Measurements from ENCODE around the gene KCNJ12.
"Not testable (repeated sequence)": the region's sequence is repeated elsewhere in the genome, so short reads cannot be mapped to it uniquely, and the experiment has no call there.

Gene KCNJ12

DNA sequence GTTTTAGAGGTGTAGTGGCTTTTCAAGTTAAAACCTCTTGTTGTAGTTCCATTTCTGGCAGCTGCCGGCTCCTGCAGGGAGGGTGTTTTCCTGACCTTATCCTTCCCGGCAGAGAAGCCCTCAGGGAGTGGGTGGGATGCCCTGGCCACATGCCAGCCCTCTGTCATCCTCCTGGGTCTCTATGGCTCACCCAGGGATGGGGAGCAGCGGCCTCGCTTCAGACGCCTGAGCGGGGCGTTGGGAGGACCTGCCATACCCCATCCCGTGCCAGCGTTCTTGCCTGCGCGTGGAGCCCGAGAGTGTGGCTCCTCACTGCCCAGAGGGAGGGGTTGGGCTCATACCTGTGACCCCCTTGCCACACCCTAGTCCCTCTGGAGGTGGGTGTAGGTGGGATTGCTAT is 11.9 kb downstream of the KCNJ12 start:
- no peak for DNase-seq

- DNase-seq: no peak
Measured at GRCh38 chr17:21388944-21389343, 12.8 kb downstream of the KCNJ12 start.

- no peak for DNase-seq
Measured at GRCh38 chr17:21389394-21389793, 13.2 kb downstream of the KCNJ12 start.

DNA sequence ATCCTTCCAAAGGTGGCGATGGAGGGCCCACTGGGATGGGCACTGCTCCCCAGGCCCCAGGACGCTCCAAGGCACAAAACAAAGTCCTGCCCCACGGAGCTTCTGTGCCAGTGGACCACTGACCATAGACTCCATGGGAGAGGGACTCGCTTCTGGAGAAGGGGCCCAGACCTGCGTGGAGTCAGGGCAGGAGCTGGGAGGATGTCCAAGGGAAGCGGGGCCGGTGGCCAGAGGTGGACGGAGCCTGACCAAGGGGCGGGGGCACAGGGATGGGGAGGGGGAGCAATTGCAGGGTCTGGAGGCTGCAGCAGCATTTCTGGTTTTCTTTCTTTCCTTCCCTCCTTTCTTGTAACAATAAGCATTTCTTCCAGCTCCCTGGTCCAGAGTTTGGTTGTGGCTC is 14.1 kb downstream of the KCNJ12 start:
- DNase-seq: no peak

- DNase-seq: no peak
Measured at GRCh38 chr17:21392266-21392665, 16.1 kb downstream of the KCNJ12 start.

GRCh38 chr17:21394265-21394664 is 18.1 kb downstream of the KCNJ12 start:
- DNase-seq: no peak

DNA sequence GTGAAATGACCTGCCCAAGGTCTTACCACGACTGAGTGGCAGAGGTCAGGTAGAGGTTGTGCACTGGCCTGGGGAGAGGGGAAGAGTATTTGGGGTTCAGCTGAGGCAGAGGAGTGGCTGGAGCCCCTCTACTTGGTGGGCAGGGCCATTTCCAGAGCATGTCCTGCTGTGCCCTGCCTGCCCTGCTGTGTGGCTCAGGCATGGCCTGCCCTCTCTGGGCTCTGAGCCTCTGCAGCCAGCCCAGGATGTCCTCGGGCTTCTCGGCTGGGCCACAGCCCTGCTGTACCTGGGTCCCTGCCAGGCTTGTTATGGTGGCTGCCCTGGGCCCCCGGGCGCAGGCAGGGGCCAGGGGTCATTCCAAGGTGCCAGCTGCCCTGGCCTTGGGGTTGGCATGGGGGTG is 19.6 kb downstream of the KCNJ12 start:
- no peak for DNase-seq

GRCh38 chr17:21396237-21396636 is 20.1 kb downstream of the KCNJ12 start:
- no peak for DNase-seq

GRCh38 chr17:21397341-21398190 is 21.4 kb downstream of the KCNJ12 start:
- no peak for DNase-seq

- no peak for DNase-seq
Measured at GRCh38 chr17:21399474-21400186, 23.5 kb downstream of the KCNJ12 start.

- DNase-seq: not testable (repeated sequence)
Measured at GRCh38 chr17:21400187-21400569, 24.0 kb downstream of the KCNJ12 start.

DNA sequence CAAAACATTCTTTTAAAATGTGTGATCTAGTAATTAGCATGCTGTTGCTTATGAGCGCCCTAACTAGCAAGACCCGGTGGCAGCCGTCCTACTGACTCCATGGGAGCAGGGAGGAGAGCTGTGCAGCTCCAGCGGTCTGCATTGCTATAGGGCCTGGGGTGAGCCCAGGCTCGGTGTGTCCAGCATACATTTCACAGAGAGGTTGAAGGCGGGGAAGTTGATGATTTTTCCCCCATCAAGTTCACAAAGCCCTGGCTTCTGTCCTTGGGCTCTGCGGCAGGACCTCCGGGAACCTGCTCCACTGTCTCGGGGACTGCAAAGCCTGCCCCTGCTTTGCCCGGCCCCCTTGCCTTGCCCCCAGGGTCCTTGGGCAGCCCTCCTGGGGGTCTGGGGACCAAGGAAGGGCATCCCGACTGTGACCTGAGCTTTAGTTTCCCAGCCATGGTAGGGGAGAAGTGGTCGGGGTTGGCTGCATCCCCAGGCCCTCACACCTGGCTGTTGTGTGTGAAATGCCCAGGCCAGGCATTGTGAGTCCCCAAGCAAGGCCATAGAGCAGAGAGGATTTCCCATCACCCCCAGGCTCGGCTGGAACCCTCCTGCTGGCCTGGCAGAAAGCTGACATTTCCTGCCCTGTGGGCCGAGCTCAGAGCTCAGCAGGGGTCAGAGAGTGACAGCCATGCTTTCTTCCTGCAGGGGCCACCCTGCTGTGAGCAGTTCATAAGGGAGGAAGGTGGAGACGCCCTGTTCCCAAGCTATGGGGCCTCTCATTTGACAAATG is 24.8 kb downstream of the KCNJ12 start:
- no peak for DNase-seq

DNA sequence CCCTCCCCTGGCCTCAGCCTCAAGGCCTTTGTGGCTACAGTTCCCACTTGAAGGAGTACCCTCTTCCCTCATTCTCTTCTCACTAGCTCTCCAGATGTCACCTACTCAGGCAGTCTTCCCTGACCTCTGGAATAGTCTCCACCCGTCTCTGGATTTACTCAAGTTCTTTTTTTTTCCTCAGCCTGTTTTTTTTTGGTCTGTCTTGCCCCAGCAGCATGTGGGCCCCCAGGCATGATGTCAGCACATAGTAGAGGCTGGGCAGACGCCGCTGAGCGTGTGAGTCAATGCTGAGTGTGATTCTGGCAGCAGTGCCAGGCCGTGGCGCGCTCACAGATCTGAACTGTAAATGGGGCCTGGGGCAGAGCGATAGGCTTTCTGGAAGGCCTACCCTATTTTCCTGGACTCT is 26.0 kb downstream of the KCNJ12 start:
- not testable (repeated sequence) for DNase-seq

DNA sequence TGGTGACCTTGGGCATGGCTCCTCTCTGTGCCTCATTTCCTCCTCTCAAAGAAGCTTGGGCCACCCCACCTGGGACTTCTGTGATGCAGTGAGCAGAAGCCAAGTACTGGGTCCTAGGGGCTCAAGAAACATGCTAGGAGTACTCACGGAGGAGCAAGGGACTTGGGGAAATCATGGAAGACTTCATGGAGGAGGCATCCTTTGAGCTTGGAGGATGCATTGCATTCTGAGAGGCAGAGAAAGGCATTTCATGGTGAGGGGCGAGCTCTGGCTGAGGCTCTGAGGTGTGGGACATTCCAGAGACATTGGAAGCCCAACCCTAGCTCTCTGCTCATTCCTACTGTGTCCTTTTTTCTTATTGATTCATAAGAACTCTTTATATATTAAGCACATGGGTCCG is 26.8 kb downstream of the KCNJ12 start:
- not testable (repeated sequence) for DNase-seq

DNA sequence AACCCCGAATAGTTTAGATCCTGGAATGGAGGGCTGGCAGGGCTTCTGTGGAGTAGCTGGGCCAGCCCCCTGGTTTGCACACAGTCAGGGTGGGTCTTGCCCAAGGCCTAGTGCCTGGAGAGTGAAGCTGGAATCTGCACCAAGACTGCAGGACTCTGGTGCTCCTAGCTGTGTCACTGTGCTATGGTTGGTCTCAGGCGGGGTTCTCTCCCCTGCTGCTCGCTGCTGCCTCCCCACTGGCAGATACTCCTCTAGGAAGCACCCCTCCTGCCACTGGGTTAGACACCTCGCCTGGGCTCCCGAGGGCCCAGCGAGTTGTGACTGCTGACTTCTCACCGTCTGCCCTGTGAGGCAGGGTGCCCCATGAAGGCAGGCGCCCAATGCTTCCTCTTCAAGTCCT is 27.9 kb downstream of the KCNJ12 start:
- not testable (repeated sequence) for DNase-seq

GRCh38 chr17:21404539-21404938 is 28.4 kb downstream of the KCNJ12 start:
- DNase-seq: not testable (repeated sequence)

- DNase-seq: not testable (repeated sequence)
Measured at GRCh38 chr17:21404956-21405731, 29.0 kb downstream of the KCNJ12 start.

DNA sequence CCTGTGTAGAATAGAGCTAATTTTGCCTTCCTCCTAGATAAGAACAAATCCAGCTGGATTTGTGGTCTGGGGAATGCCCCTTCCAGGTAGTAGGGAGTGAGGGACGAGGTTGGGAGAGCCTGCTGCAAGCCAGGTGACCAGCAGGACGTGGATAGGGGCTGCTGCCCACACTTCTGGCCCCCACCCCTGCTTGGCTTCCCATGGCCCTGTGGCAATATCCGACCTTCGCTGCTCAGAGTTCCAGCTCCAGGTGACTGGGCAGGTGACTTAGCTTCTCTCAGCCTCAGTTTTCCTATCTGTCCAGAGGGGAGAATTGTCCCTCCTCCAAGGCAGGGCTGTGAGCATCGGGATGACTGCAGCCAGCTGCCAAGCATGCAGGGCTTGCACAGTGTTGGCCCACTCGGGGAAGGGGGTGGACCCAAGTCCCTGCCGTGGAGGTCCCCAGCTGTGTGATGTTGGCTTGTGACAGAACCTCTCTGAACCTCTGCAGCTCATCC is 29.8 kb downstream of the KCNJ12 start:
- not testable (repeated sequence) for DNase-seq

- not testable (repeated sequence) for DNase-seq
Measured at GRCh38 chr17:21406616-21407404, 30.7 kb downstream of the KCNJ12 start.

DNA sequence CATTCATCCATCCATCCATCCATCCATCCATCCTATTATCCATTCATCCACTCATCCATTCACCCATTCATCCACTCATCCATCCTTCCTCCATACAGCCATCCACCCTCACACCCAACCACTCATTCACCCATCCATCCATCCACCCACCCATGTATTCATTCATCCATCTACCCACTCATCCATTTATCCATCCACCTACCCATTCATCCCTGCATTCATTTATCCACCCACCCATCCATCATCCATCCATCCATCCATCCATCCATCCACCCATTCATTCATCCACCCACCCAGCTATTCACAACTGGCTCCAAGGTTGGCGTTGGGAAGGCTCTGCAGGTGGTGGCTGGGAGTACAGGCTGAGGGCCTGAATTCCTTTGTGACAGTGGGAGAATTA is 31.6 kb downstream of the KCNJ12 start:
- not testable (repeated sequence) for DNase-seq

DNA sequence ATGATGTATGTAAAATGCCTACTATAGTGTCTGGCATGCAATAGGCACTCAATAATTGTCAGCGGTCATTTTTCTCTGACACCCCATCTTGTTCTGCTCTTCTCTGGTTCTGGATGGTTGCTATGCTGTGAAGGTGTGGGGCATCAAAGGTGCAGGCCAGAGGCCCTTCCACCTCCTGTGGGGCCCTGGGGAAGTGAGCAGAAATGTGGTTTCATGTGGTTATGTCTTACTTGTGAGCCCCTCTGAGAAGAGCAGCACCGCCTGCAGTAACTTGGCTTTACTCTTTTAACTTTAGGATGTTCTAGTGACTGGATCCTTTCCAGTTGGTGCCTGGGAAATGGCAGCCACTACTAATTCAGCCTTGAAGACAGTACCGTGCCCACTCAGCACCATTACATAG is 32.1 kb downstream of the KCNJ12 start:
- DNase-seq: not testable (repeated sequence)
